Lower leg skin (tissue), 3 donors: Measurements from ENCODE around the gene DOC2A.

Source experiments
- CTCF ChIP-seq, 3 donors: fragments of 450-650 bp; IDR thresholded peaks; one replicate each; pipeline ENCODE4 v1.5.1; 2016; ENCODE audit warnings: antibody characterized with exemption in 3 of 3, mild to moderate bottlenecking in 3 of 3, moderate library complexity in 2 of 3
- POLR2A ChIP-seq, 2 donors: fragments of 450-650 bp; IDR thresholded peaks; one replicate each; pipeline ENCODE4 v1.6.1; 2016 to 2017; ENCODE audit warnings: antibody characterized with exemption in 2 of 2, mild to moderate bottlenecking in 1 of 2, moderate library complexity in 1 of 2

- TF ChIP-seq CTCF (IDR thresholded peaks at IDR 0.05), result no peak
- no peak for TF ChIP-seq POLR2A (IDR thresholded peaks at IDR 0.05)
These were observed 35.7 kb downstream of the DOC2A start for GRCh38 chr16:29975134-29975538.
